Measurements from ENCODE around the gene PRKCA. TPM values are rescaled to one million over a fixed set of nuclear protein-coding genes. Genes with fewer than 3 reads are reported as not detected.
"Not testable (repeated sequence)": the region's sequence is repeated elsewhere in the genome, so short reads cannot be mapped to it uniquely, and the experiment has no call there.

PRKCA gene
- total RNA-seq, 1 donor from 2014 or later = 3.9 TPM

DNA sequence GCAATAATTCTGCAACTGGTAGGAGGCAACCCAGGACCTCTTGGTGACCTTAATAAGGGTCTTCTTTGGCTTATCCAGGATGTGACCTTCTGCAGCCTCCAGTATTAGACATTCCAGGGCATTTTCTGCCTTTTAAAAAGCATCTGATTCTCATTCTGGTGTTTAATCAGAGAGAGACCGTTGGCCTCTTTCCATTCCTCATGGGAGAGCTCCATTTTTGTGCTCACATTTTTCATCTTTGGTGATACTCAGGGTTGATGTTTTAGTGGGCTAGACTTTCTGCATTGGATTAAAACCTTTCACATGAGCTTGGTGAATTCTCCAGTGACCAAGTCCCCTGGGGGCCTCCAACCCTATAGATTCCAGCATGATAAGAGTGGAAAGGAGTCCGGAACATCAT lies 382.3 kb downstream of the PRKCA start:
- no peak for DNase-seq

DNA sequence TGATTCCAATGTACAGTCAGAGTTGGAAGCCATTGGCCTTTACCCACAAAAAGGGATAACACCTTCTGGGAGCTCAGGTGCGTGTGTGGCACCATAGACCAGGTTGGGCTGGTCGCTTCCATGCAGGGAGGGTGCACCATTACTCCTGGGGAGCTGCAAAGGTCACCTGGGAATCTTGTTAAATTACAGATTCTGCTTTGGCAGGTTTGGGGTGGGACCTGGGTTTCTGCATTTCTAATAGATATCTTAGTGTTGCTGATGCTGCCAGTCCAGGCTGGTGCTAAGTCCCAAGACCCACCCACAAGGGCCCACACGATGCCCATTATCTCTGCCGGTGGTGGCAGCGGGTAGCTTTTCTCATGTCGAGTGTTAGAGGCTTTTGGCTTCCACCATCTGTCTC lies 384.2 kb downstream of the PRKCA start:
- no peak for DNase-seq

DNA sequence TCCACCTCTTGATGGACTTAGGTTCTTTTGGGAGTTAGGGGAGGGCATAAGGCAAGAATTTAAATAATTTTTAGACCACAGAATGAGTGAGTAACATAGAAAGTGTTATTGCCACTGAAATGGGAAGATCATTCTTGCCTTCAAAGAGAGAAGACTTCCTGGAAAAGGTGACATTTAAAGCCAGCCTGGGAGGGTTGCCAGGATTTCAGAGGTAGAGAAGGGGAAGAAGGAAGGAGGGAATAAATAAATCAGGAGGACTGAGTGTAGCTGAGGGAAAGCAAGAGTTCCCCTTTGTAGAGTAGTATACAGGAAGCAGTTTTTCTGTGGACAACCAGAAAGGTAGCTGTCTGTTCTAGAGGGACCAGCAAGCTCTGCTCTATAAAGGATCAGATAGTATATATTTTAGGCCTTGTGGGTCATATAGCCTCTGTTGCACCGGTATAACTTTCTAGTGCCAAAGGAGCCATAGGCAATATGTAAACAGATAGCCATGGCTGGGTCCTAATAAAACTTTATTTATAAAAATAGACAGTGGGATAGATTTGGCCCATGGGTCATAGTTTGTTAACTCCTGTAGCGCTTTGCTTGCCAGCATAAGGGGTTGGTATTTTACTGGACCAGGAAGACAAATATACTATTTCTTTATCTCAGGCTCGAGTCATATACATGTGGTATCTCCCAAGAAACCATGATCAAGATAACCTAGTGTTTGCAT lies 385.3 kb downstream of the PRKCA start:
- no peak for DNase-seq

DNA sequence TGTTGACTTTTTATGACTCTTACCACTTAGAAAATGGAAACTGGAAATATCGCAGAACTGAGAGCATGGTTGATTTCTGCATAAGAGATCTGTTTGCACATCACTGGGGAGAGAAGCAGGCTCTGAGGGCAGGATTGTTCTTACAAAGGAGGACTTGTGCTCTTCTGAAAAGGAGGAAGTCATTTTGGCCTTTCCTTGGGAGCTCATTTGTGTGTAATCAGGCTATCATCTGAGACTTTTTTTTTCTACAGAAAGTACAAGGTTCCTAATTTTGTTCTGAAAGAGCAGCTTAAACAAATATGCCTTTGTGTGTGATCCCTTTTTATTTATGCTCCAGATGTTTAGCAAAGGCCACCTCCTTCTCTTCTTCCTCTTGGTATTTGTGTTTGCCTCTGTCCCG lies 386.8 kb downstream of the PRKCA start:
- DNase-seq = no peak

DNA sequence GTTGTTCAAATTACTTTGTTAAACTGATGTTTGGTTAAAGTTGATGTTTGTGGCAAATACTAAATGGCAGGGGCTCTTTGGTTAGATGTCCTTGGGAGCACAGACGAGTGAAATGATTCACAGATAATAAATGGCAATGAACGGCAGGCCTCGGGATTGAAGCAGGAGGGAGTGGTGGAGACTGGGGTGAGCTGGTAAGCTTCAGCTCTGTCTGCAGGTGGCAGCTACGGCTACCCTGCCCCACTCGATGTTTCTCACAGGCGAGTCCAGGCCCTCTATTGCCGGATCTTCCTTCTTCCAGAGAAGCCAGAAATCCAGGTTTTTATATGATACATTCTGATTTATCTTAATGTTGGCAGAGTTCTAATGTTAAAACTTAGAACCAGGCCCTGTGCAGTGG lies 387.8 kb downstream of the PRKCA start:
- no peak for DNase-seq

DNA sequence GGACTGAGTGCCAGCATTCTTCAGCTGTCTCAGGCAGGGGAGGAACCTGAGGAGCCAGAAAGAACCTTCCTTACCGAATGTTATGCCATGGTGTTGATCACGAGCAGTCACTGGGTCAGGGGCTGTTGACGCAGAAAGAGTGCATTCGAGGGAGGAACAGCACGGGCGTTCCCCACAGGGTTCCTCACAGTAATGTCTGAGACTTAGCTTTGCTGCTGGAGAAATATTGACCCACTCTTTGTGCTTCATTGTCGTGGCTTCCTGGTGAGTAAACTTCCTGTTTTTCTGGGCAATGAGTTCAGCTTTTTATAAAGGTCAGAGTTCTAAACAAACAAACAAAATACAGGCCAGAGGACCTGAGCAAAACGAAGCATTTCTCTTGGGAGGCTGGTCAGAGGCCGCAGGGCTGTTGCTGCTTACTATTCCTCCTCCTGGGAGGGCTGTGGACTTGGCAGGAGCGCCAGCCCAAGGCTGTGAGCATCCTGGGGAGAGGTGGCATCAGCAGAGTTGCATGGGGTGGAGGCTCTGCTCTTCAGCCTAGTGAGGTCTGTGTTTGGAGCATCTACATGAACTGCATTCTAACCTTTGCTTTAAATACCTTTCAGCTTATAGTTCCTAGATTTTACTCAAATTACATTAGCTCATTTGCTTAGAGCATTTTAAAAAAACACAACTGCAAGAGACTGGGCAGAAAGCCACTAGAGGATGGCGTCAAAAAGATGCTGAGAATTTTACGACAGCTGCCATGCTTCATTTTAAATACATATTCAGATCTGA lies 389.4 kb downstream of the PRKCA start:
- no peak for DNase-seq

DNA sequence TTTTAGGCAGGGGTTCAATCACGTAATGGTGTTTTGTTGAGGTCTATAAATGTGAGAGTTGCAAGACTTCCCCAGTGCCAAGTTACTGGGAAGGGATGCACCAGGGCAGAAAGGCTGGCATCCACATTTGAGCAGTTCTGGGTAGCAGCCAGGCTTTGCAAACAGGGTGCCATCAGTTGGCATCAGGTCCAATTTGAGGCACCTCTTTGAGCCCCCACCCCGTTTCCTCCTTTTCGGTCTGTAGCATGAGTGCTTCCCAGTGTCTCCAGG lies 389.9 kb downstream of the PRKCA start:
- DNase-seq = no peak

DNA sequence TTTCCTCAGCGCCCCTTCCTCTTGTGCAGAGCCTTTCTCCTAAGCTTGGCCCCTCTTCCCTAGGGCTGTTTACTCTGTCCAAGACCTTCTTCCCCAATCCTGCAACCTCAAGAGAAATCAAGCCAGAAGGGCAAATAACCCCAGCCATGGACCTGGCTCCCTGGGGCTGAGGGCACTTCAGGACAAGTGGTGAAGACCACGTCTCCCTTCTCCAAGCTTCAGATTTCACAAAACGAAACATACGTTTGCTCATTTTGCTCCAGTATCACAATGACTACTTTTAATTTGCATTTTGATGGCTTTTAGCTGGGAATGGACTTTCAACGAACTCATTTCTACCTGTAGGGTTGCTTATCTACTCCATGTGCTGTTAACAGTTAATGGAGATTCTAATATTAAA lies 392.7 kb downstream of the PRKCA start:
- DNase-seq = no peak

DNA sequence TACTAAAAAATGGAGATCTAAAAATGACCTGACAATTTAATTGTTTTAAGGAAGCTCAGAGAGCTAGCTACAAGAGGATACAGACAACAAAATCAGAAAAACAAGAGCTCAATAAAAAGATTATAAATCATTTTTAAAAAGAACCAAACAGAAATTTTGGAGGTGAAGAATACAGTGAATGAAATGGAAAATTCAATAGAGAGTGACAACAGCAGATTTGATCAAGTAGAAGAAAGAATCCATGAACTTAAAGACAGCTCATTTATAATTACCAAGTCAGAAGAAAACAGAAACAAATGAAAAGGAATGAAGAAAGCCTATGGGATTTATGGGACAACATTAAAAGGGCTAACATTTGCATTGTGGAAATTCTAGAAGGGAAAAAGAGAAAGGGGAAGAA lies 395.9 kb downstream of the PRKCA start:
- DNase-seq = no peak

DNA sequence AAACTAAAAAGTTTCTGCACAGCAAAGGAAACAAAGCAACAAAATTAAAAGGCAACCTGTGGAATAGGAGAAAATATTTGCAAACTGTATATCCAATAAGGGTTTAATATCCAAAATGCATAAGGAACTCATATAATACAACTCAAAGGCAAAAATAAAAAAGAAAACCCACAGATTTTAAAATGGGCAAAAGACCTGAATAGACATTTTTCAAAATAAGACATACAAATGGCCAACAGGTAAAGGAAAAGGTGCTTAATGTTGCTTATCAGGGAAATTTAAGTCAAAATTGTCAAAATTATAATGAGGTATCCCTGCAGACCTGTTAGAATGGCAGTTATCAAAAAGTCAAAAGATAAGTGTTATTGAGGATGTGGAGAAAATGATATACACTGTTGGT lies 399.0 kb downstream of the PRKCA start:
- no peak for DNase-seq

DNA sequence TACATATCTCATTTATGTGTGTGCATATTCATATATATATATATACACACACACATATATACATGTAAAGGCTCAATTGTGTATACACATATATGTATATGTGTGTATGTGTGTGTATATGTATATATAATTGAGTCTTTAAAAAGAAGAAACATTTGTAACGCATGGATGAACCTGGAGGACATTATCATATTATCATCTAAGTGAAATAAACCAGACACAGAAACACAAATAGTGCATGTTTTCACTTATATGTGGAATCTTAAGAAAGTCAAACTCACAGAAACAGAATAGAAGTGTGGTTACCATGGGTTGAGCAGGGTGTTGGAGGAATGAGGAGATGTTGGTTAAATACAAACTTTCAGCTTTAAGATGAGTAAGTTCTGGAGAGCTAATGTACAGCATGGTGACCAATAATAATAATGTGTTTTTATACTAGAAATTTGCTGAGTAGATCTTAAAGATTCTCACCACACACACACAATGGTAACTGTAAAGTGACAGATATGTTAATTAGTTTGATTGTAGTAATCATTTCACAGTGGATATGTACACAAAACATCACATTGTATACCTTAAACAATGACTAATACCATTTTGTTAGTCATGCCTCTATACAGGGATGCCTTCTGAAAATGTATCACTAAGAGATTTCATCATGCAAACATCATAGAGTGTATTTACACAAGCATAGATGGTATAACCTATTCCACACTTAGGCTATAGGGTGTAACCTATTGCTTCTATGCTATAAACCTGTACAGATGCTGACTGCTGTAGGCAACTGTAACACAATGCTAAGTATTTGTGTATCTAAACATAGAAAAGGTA lies 399.9 kb downstream of the PRKCA start:
- DNase-seq = no peak

DNA sequence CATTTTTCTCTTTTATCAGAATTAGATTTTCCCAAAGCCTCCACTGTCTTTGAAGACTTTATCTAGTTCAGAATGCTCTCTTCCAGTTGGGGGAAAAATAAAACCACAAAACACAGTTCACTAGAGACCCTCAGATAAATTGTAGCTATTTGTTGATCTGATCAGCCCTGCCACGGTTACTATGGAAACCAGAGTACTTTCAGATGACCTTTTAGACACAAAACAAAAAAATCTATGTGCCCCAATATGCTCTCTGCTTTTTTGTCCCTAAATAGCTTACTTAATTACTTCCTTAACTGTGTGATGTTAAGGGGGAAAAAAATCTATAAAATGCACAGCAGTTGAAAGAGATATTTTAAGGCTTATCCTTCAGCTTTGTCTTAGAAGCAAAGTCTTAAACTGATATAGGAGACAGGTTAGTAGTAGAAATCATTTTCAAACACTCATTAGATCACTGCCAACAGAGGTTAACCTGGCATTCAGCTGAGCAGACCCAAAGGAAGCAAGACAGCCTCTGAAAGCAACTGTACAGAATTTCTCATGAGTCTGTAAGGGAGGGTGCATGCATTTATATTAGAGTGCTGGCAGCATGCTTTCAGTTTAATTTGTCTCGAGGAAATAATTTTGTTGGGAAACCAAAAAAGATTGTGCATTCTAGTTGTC lies 402.6 kb downstream of the PRKCA start:
- no peak for DNase-seq

DNA sequence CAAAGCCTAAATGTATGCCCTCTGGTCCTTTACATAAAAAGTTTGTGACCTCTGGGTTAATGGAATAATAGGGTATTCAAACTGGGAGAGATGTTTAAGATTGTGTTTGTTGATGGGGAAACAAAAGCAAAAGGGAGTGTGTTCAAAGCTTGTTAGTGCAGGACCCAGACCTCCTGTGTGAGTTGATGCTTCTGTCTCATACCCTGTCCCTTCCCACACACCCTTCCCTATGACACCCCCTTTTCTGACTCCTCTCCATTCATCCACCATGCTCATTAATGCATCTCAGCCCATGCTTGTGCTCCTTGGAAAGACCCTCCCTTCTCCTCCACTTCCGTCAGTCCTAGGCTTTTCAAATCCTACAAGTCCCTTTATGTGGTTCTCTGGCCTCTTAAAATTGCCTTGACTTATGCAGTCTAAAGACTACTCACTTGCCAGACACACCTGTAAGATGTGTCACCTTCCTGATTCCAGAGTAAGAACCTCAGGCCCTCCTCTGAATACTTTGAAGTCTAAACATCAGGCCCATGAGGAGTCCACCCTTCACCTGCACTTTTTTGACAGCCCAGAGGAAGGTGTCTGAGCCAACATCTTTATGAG lies 404.5 kb downstream of the PRKCA start:
- no peak for DNase-seq

DNA sequence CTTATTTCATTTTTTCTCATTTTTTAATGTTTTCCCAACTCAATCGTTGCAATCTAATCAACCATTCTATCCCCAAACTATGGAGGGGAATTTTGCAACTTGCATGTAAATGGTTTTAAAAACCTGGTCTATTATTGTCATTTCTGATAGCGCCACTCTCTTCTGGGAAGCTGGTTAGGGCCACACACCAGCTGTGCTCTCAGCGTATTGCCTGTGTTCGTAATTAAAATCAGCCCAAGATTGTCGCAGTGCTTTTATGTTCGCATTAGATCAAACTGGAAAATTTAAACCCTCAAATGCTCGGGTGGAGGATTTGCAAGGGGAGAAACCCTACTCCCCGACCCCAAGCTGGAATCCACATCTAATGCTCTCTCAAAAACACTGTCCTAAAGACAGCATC lies 409.0 kb downstream of the PRKCA start:
- no peak for DNase-seq

DNA sequence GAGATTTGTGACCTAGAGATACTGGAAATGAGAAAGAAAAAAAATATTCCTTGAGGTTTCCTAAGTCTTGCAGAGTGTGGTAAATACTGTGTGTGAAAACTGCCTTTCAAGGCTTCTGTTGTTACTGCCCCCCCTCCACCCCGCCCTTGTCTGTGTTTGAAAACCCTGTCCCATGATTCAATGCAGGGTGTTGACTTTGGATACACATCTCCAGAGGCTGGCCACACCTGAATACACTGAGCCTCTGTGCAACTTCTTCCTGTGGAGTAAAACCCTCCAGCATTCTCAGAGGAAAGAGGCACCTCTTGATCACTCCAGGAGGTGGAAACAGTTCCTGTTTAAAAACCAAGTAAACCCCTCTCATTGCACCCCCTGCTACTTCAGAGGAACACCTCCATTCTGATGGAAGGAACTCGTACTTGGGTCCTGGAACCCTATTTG lies 409.5 kb downstream of the PRKCA start:
- DNase-seq = no peak

DNA sequence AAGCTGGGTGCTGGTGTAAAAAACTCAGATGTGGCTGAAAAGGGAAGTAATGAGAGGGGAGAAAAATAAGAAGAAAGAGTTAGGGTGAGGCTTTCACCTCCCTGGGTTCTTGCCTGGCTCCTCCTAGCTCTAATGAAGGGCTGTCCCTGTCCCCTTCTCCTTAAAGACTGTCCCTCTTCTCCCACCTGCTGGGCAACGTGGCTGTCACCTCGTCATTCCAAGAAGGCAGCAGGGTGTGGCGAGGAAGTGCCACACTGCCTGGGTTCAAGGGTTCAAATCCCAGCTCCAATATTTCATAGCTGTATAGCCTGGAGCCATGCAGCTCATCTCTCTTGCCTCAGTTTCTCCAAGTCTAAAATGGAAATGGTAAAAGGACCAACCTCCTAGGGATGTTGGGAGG lies 410.0 kb downstream of the PRKCA start:
- DNase-seq = no peak

DNA sequence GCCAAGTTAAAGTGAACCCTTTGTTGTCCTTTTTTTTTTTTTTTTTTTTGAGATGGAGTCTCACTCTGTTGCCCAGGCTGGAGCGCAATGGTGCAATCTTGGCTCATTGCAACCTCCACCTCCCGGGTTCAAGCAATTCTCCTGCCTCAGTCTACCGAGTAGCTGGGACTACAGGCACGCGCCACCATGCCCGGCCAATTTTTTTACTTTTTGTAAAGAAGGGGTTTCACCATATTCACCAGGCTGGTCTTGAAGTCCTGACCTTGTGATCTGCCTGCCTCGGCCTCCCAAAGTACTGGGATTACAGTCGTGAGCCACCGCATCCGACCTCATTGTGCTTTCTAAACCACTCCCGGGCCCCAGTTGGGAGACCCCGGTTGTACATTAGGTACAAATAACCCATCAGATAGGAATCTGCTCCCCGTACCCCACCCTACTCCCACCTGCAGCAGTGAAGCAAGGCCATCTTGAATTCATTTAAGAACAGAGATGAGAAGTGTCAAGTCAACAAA lies 410.7 kb downstream of the PRKCA start:
- DNase-seq = not testable (repeated sequence)

DNA sequence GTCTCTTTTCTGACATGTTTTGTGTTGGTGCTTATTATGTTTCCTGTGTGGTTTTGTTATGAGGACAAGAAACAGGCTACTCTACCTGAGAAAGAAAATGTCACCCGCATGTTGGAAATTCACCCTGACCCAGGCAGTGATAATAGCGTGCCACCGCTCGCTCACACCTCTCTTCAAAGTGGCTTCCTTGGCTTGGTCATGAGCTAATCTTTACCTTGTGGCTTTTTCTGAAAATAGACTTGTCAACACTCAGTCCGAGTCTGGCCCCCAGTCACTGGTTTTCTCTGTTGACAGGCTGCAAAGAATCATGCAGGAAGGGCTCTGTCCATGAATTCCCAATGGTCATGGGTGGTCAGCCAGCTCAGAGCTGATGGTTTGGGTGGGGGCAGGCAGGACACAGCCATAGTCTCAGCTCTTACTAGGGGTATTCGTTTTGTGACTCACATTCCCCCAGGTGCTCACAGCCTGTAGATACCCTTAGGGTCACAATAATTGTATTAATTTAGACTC lies 411.2 kb downstream of the PRKCA start:
- no peak for DNase-seq

DNA sequence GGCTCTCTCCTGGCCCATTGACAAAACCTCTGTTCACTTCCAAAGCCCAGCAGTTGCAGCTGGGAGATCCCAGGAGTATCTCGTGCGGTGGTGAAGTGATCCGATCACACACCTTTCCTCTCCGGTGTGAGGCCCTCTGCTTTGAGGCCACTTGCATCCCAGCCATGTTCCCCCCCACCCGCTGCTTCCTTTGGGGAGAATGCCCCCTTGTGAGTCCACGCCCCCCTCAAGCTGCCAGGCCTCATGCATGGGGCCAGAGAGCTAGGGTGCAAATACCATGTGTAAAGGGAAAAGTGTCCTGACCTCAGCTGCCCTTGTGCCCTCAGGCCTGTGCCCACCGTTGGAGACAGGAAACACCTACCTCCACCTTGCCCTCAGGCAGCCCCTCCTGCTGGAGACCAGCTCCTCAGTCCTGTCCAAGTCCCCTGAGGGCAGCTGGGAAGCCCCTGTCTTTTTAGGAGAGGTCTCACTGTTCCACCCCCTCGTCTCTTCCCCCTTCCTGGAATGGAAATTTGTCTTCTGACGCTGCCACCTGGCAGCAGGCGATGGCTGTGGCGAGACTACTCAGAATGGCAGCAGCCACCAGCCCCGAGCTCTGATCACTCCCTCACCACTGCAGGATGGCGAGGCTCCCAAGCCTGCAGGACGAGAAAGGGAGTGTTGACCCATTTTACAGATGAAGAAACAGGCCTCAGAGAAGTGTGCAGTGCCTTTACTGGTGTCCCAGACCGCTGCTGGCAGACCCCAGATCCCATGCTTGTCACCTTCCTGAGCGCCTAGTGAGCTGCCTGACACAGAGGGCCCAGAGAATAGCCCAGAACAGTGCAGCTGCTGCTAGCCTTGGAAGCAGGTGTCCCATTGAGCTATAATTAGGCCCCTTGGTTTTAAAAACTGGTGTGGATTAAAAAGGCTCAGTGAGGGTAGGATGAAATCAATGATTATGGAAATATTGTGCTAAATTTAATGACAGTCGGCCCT lies 411.9 kb downstream of the PRKCA start:
- DNase-seq = no peak

DNA sequence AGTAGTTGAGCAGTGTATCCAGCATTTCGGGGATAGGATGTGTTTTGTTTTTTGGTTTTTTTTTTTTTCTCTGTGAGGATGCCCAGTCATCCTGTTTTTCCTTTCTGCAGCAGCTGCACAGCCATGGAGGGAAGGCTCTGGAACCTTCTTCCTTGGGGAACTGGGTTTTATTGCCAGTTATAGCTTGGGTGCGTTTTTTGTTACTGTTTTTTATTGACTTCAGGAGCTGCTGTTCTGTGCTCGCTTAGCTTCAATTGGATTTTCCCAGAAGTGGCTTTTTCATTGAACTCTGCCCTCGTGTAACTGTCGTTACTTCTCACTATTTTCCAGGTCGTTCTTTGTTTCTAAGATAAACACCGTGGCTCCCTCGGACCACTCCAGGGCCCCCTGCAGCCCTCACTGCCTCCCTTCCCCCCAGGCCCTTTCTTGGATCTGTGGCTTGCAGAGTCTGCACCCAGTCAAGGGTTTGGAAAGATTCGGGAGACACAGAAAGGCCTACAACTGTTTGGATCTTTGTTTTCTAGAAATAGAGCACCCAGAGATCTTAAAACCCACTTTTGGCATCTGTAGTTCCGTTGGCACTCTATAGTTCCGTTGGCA lies 412.8 kb downstream of the PRKCA start:
- DNase-seq = no peak

Data from skin of body (tissue), 2 donors.